PC-9 (cell line): ENCODE measurements around the gene HOXD11.

ENCODE experiments used
- CTCF ChIP-seq: fragments of 200-600 bp; sonication (generic); conservative IDR thresholded peaks from 2 replicates; pipeline ENCODE4 v1.6.1; 2017; ENCODE audit warnings: mixed run types, antibody characterized with exemption, mild to moderate bottlenecking, moderate library complexity
- EZH2 ChIP-seq: fragments of 200-600 bp; sonication (generic); IDR thresholded peaks from 2 replicates; pipeline ENCODE4 v1.8.0; 2017; ENCODE audit warnings: antibody characterized with exemption, low read depth

DNA sequence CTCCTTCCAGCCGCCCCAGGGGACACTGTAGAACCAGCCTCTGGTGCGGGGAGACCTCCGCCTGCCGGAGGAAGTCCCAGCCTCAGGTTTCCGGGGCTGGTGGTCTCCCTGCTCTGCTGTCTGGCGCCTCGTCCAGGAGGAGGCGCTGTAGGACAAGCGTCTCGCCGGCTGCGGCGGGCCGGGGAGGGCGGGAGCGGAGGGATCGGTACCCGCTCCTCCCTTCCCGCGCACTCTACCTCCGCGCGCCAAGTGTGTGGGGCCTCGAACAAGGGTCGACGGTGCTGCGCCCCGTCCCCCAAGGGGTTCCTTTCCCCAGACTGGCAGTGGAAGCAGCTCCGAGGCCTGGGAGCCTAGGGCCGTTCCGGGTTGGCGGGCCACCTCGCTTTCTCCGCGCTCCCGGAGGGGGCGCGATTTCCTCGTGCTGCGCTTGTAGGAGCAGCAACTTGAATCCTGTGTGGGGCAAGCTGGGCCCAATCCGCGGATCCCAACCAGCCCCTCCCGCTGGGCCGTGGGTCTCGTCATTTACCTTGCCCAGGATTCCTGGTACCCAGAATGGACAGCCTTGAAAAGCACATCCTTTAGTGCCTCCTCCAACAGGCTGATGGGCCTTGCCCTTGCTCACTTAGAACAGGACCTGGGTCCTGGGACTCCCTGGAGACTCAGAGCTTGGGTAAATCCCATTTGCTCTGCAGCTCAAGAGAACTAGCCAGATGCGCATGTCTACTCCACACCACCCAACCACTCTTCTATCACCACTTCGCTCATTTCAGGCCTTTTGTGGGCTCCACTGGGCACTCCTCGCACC is 33.6 kb downstream of the HOXD11 start:
- TF ChIP-seq CTCF (peak; percentile 44), EZH2 (no peak)
